GM12878 (cell line): ENCODE results near the gene DALRD3. TPM values are rescaled to one million over a fixed set of nuclear protein-coding genes. Genes with fewer than 3 reads are reported as not detected.

Experiments
- ATAC-seq: fragments of 200-7000 bp; cut with Tn5 transposase; 3 replicates; pipeline ENCODE4 v1.9.1; 2020; ENCODE audit warnings: mild to moderate bottlenecking, moderate library complexity
- BruUV-seq: library from RNA; stranded (reverse); fragments of 400-500 nt; replicated peaks from 2 replicates; lab custom pipeline; 2021; lab: Mats Ljungman, UMichigan
- CTCF ChIA-PET: fragments of 300-600 bp; sonication (Branson Sonifier 250); formaldehyde crosslinking; extraction: SDS; loops from one replicate; lab custom pipeline; 2021; ENCODE audit warnings: inconsistent platforms; lab: Yijun Ruan, JAX
- POLR2A ChIA-PET: fragments of 350-600 bp; formaldehyde crosslinking; extraction: SDS; loops from one replicate; lab custom pipeline; 2021; ENCODE audit warnings: inconsistent platforms; lab: Charles Lee
- RAD21 ChIA-PET: fragments of 300-600 bp; sonication (Branson Sonifier 250); formaldehyde crosslinking; loops from one replicate; lab custom pipeline; 2023; ENCODE audit warnings: antibody characterized with exemption; ENCODE audit not compliant: unreplicated experiment; lab: Charles Lee
- SMC1A ChIA-PET: fragments of 300-600 bp; sonication (Branson Sonifier 250); formaldehyde crosslinking; loops from one replicate; lab custom pipeline; 2023; ENCODE audit not compliant: unreplicated experiment, uncharacterized antibody; lab: Charles Lee
- DNase-seq: peaks from one replicate; pipeline ENCODE4 v3.0.0-alpha.2; 2011; ENCODE audit warnings: low read depth, low spot score
- FAIRE-seq: peaks from 3 replicates; lab custom pipeline; 2011; peaks lifted over from hg19 to GRCh38; lab: Jason Lieb, UNC
- H2AFZ ChIP-seq: 2 replicates; pipeline ENCODE4 v1.6.0; 2011; ENCODE audit warnings: low read depth, low read length, control low read depth; ENCODE audit not compliant: control insufficient read depth
- H3K27ac ChIP-seq: 2 replicates; pipeline ENCODE4 v1.5.1; 2011; ENCODE audit warnings: control low read depth; ENCODE audit not compliant: control insufficient read depth, insufficient read depth
- H3K27me3 ChIP-seq, 2 experiments: replicated peaks in 1 of 2; 2 replicates each; pipeline versions ENCODE4 v1.6.0 to v1.6.1; 2011; ENCODE audit warnings: low read length in 1 of 2; ENCODE audit not compliant: control insufficient read depth in 2 of 2, insufficient read depth in 2 of 2
- H3K36me3 ChIP-seq, 2 experiments: 2 replicates each; pipeline ENCODE4 v1.5.1; 2011; ENCODE audit warnings: low read length in 1 of 2; ENCODE audit not compliant: control insufficient read depth in 2 of 2, insufficient read depth in 2 of 2
- H3K4me1 ChIP-seq: 2 replicates; pipeline ENCODE4 v1.6.1; 2011; ENCODE audit warnings: mild to moderate bottlenecking, low read length, moderate library complexity, mixed read lengths; ENCODE audit not compliant: control insufficient read depth, insufficient read depth
- H3K4me2 ChIP-seq: 2 replicates; pipeline ENCODE4 v1.6.0; 2011; ENCODE audit warnings: control low read depth; ENCODE audit not compliant: control insufficient read depth, insufficient read depth
- H3K4me3 ChIP-seq: fragments of 200-600 bp; sonication (generic); 2 replicates; pipeline ENCODE4 v1.5.1; 2016
- H3K79me2 ChIP-seq: 2 replicates; pipeline ENCODE4 v1.6.0; 2011; ENCODE audit warnings: low read length; ENCODE audit not compliant: control insufficient read depth, insufficient read depth
- H3K9ac ChIP-seq: 2 replicates; pipeline ENCODE4 v1.8.0; 2011; ENCODE audit warnings: low read length, control low read depth, mixed read lengths; ENCODE audit not compliant: control insufficient read depth, insufficient read depth
- H3K9me3 ChIP-seq: replicated peaks from 3 replicates; pipeline ENCODE4 v1.5.1; 2011; ENCODE audit warnings: mild to moderate bottlenecking, low read length; ENCODE audit not compliant: control insufficient read depth, insufficient read depth
- H4K20me1 ChIP-seq: 2 replicates; pipeline ENCODE4 v1.6.0; 2011; ENCODE audit not compliant: control insufficient read depth, insufficient read depth
- CEBPB ChIP-seq, 2 experiments: fragments of 150-350 bp in 1 of 2; IDR thresholded peaks; 2 replicates each; pipeline ENCODE4 v1.6.1; 2012 to 2014; ENCODE audit warnings: low read depth in 2 of 2, low read length in 2 of 2, borderline replicate concordance in 1 of 2, inconsistent platforms in 1 of 2
- EZH2 ChIP-seq: IDR thresholded peaks from 2 replicates; pipeline ENCODE4 v1.6.1; 2012; ENCODE audit warnings: low read depth, mild to moderate bottlenecking, control low read depth, inconsistent platforms, low read length, borderline replicate concordance; ENCODE audit not compliant: control insufficient read depth
- HCFC1 ChIP-seq: fragments of 150-350 bp; IDR thresholded peaks from 2 replicates; pipeline ENCODE4 v1.6.1; 2014; ENCODE audit warnings: low read length
- JUNB ChIP-seq: IDR thresholded peaks from 2 replicates; pipeline ENCODE4 v1.6.1; 2016; ENCODE audit warnings: antibody characterized with exemption, mild to moderate bottlenecking
- PML ChIP-seq: IDR thresholded peaks from 2 replicates; pipeline ENCODE4 v1.6.1; 2012; ENCODE audit warnings: low read length, inconsistent platforms
- SMAD5 ChIP-seq: IDR thresholded peaks from 2 replicates; pipeline ENCODE4 v1.6.1; 2016; ENCODE audit warnings: antibody characterized with exemption, low read depth
- SREBF2 ChIP-seq: IDR thresholded peaks from 2 replicates; pipeline ENCODE4 v1.6.1; 2012; ENCODE audit warnings: mild to moderate bottlenecking, low read length
- SUPT20H ChIP-seq: IDR thresholded peaks from 2 replicates; pipeline ENCODE4 v1.6.1; 2011; ENCODE audit warnings: low read depth, mild to moderate bottlenecking, low read length, moderate library complexity, borderline replicate concordance; ENCODE audit not compliant: control insufficient read depth
- WRNIP1 ChIP-seq: IDR thresholded peaks from 2 replicates; pipeline ENCODE4 v1.6.1; 2011; ENCODE audit warnings: low read depth, low read length, improper control_type of control experiment, borderline replicate concordance
- ZNF24 ChIP-seq: fragments of 450-650 bp; IDR thresholded peaks from 2 replicates; pipeline ENCODE4 v1.6.1; 2017; ENCODE audit warnings: antibody characterized with exemption, mild to moderate bottlenecking
- ZZZ3 ChIP-seq: IDR thresholded peaks from 2 replicates; pipeline ENCODE4 v1.6.1; 2011; ENCODE audit warnings: low read depth; ENCODE audit not compliant: control insufficient read depth, insufficient read length
- WGBS: methylation state at CpG from one replicate; pipeline ENCODE4 v1.1.6; 2016; ENCODE audit warnings: low lambda C conversion rate; ENCODE audit not compliant: insufficient replicate concordance, insufficient coverage; ENCODE audit errors: missing lambda C conversion rate; 5-methylcytosine and 5-hydroxymethylcytosine counted together
- in situ Hi-C: fragments of 300-500 bp; cut with MboI; formaldehyde crosslinking; loops from 9 replicates; pipeline ENCODE4 v1.14.3; 2018; ENCODE audit warnings: mixed read lengths
- intact Hi-C: fragments of 100-400 bp; cut with micrococcal nuclease; formaldehyde crosslinking; loops from one replicate; pipeline ENCODE4 v1.14.2; 2022; ENCODE audit not compliant: unreplicated experiment
- polyA plus RNA-seq, 11 experiments: library from polyadenylated mRNA; depleted of rRNA in 4 of 11; unstranded in 6 of 11; stranded (reverse) in 5 of 11; fragments of >200 nt; fragmentation: Nextera tagmentation in 4 of 11; fragmentation: Illumina TruSeq in 1 of 11; extraction: Ambion mirVana in 4 of 11; extraction: Trizol in 1 of 11; gene quantifications; 1 replicate in 1 of 11; 2 replicates in 10 of 11; pipeline versions ENCODE4 v1.2.1 to v1.2.3, GENCODE V29; 2011 to 2016; ENCODE audit warnings: inconsistent platforms in 2 of 11, missing spikeins in 2 of 11, low read depth in 1 of 11
- total RNA-seq, 4 experiments: library from RNA; depleted of rRNA in 3 of 4; stranded (reverse); fragments of >200 nt in 3 of 4; fragmentation: Illumina TruSeq in 1 of 4; extraction: Trizol in 1 of 4; gene quantifications; 2 replicates each; pipeline versions ENCODE4 v1.2.1 to v1.2.3, GENCODE V29; 2013 to 2021
- TF ChIP-seq, protein P1 (sequence below): fragments of 450-650 bp; IDR thresholded peaks from 2 replicates; pipeline ENCODE4 v1.6.1; 2017; ENCODE audit warnings: mild to moderate bottlenecking
- TF ChIP-seq, protein P2 (sequence below): fragments of 450-650 bp; IDR thresholded peaks from 2 replicates; pipeline ENCODE4 v1.6.1; 2017; ENCODE audit warnings: antibody characterized with exemption, mild to moderate bottlenecking, moderate library complexity
- TF ChIP-seq, protein P3 (sequence below): IDR thresholded peaks from 2 replicates; pipeline ENCODE4 v1.6.1; 2011; ENCODE audit warnings: borderline replicate concordance, low read depth, mild to moderate bottlenecking, moderate library complexity, mixed read lengths, low read length; ENCODE audit not compliant: insufficient read depth; ENCODE audit errors: extremely low read length

Gene DALRD3
- total and polyA plus RNA-seq, 10 of the 15 experiments (the other 5 are each of a cell fraction or from before 2014, with no cell fraction given), result 10.1 to 28.2 (median 21.6) TPM

DNA sequence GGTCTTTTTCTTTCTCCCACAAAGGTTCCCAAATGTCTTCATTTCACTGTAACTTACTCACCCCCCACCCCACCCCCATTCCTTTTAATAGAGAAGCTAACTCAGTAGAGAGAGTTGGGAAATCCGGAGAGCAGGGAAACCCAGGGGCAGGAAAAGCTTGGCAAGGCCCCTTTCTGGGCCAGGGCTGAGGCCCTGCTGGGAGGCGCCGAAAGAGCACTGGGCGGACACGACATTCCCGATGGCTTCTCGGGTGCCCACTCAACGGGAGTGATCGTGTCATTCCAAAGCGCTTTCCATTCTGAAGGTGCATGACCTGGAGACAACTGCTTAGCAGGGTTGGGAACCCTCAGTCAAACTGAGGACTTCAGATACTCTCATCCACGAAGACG, 1.6 kb upstream of the DALRD3 start:
- H3K9ac ChIP-seq, result peak overlapping the region; percentile 81
- ATAC-seq (no peak), FAIRE-seq (no peak), DNase-seq (no peak)
- WGBS, result 2% methylated on average over 12 of the region's 12 CpGs
- no peaks in the 10 kb centered on the region for H4K20me1 ChIP-seq
- ChIA-PET CTCF (interaction anchor here (0.5 to 5.9 kb wide), 10 partner anchors 9 to 584 kb away, joined by 3 to 83 read pairs (median 6); partner anchors contain the start of genes IMPDH2, KLHDC8B, P4HTM and QRICH1), SMC1A (interaction anchor here (0.6 to 4.2 kb wide), 7 partner anchors 10 to 584 kb away, joined by 3 to 21 read pairs (median 3); partner anchors contain the start of genes IMPDH2, QRICH1 and WDR6), POLR2A (interaction anchor here (0.5 to 4.3 kb wide), 14 partner anchors 9 to 450 kb away, joined by 3 to 69 read pairs (median 5); partner anchors contain the start of genes DAG1, IMPDH2, P4HTM and QRICH1), RAD21 (interaction anchor here (0.7 to 4.1 kb wide), 8 partner anchors 9 to 555 kb away, joined by 3 to 40 read pairs (median 4); partner anchors contain the start of genes QRICH1, USP4 and WDR6)
- H3K9me3 ChIP-seq, result no peaks in the 10 kb centered on the region
- H3K4me1 ChIP-seq, result peaks cover 13% of the 10 kb centered on the region
- BruUV-seq, result no TSS peak
- peaks cover 14 to 15% of the 10 kb centered on the region in 2 experiments for H3K36me3 ChIP-seq
- no peaks in the 10 kb centered on the region for H3K27me3 ChIP-seq
- peak overlapping the region; percentile 94 for H3K27ac ChIP-seq
- intact Hi-C loops, result loop anchor here (2.0 to 10.0 kb wide), 4 partner anchors 29 to 655 kb away; partner anchors contain the start of genes APEH, P4HTM, QRICH1 and USP4
- H3K4me2 ChIP-seq, result peak overlapping the region; percentile 83
- H2AFZ ChIP-seq, result no peak overlapping the region; the same call in 1 of the 2 replicates
- peaks cover 41% of the 10 kb centered on the region for H3K79me2 ChIP-seq
- peak overlapping the region; percentile 95 for H3K4me3 ChIP-seq
- in situ Hi-C loops, result no loop called here
- TF ChIP-seq, protein P1, sequence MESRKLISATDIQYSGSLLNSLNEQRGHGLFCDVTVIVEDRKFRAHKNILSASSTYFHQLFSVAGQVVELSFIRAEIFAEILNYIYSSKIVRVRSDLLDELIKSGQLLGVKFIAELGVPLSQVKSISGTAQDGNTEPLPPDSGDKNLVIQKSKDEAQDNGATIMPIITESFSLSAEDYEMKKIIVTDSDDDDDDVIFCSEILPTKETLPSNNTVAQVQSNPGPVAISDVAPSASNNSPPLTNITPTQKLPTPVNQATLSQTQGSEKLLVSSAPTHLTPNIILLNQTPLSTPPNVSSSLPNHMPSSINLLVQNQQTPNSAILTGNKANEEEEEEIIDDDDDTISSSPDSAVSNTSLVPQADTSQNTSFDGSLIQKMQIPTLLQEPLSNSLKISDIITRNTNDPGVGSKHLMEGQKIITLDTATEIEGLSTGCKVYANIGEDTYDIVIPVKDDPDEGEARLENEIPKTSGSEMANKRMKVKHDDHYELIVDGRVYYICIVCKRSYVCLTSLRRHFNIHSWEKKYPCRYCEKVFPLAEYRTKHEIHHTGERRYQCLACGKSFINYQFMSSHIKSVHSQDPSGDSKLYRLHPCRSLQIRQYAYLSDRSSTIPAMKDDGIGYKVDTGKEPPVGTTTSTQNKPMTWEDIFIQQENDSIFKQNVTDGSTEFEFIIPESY, result no peak
- TF ChIP-seq SMAD5 (0 out of 2 replicates have a peak, but pooled peaks have one; percentile 18), CEBPB (IDR thresholded peaks at IDR 0.05; ENCODE audit: borderline replicate concordance in 1 of 2, low read depth in 2 of 2, low read length in 2 of 2) (no peak), ZZZ3 (no peak), EZH2 (no peak), SREBF2 (no peak), ZNF24 (no peak), PML (no peak), SUPT20H (no peak), HCFC1 (no peak), JUNB (no peak), WRNIP1 (0 out of 2 replicates have a peak, but pooled peaks have one; percentile 77)
- TF ChIP-seq, protein P2, sequence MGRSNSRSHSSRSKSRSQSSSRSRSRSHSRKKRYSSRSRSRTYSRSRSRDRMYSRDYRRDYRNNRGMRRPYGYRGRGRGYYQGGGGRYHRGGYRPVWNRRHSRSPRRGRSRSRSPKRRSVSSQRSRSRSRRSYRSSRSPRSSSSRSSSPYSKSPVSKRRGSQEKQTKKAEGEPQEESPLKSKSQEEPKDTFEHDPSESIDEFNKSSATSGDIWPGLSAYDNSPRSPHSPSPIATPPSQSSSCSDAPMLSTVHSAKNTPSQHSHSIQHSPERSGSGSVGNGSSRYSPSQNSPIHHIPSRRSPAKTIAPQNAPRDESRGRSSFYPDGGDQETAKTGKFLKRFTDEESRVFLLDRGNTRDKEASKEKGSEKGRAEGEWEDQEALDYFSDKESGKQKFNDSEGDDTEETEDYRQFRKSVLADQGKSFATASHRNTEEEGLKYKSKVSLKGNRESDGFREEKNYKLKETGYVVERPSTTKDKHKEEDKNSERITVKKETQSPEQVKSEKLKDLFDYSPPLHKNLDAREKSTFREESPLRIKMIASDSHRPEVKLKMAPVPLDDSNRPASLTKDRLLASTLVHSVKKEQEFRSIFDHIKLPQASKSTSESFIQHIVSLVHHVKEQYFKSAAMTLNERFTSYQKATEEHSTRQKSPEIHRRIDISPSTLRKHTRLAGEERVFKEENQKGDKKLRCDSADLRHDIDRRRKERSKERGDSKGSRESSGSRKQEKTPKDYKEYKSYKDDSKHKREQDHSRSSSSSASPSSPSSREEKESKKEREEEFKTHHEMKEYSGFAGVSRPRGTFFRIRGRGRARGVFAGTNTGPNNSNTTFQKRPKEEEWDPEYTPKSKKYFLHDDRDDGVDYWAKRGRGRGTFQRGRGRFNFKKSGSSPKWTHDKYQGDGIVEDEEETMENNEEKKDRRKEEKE, result no peak
- TF ChIP-seq, protein P3, sequence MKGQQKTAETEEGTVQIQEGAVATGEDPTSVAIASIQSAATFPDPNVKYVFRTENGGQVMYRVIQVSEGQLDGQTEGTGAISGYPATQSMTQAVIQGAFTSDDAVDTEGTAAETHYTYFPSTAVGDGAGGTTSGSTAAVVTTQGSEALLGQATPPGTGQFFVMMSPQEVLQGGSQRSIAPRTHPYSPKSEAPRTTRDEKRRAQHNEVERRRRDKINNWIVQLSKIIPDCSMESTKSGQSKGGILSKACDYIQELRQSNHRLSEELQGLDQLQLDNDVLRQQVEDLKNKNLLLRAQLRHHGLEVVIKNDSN, result no peak
